Stomach (tissue), 9 donors: ENCODE results near the gene CXCR5. TPM values are rescaled to one million over a fixed set of nuclear protein-coding genes. Genes with fewer than 3 reads are reported as not detected.

Experiments used
- DNase-seq, 2 donors: peaks; one replicate each; pipeline versions ENCODE4 v3.0.0 to v3.0.0-alpha.2; 2013 to 2019
- H3K27ac ChIP-seq, 5 donors: fragments of 200-600 bp in 4 of 5; sonication (generic) in 4 of 5; one replicate each; pipeline ENCODE4 v1.5.1; 2013 to 2019; ENCODE audit warnings: mild to moderate bottlenecking in 1 of 5, moderate library complexity in 1 of 5
- H3K27me3 ChIP-seq, 3 donors: fragments of 200-600 bp; sonication (generic); one replicate each; pipeline ENCODE4 v1.5.1; 2017 to 2019; ENCODE audit warnings: mixed run types in 1 of 3
- H3K36me3 ChIP-seq, 4 donors: fragments of 200-600 bp; sonication (generic); 1 replicate in 3 of 4; 2 replicates in 1 of 4; pipeline ENCODE4 v1.5.1; 2016 to 2019
- H3K4me1 ChIP-seq, 4 donors: fragments of 200-600 bp; sonication (generic); one replicate each; pipeline ENCODE4 v1.5.1; 2016 to 2019
- H3K4me3 ChIP-seq, 4 donors: fragments of 200-600 bp; sonication (generic) in 3 of 4; one replicate each; pipeline ENCODE4 v1.5.1; 2016 to 2019; ENCODE audit warnings: mild to moderate bottlenecking in 1 of 4
- H3K9me3 ChIP-seq, 4 donors: fragments of 200-600 bp; sonication (generic); one replicate each; pipeline ENCODE4 v1.5.1; 2016 to 2019
- CTCF ChIP-seq, 7 experiments: fragments of 450-650 bp in 4 of 7; fragments of 200-600 bp in 3 of 7; sonication (generic) in 3 of 7; IDR thresholded peaks; one replicate each; pipeline ENCODE4 v1.5.1; 2016 to 2019; ENCODE audit warnings: antibody characterized with exemption in 7 of 7, control low read depth in 2 of 7, mild to moderate bottlenecking in 1 of 7
- EP300 ChIP-seq: sonication (generic); formaldehyde crosslinking; IDR thresholded peaks from one replicate; pipeline ENCODE4 v1.6.1; 2017; ENCODE audit warnings: antibody characterized with exemption
- POLR2A ChIP-seq, 4 donors: fragments of 450-650 bp; IDR thresholded peaks; one replicate each; pipeline ENCODE4 v1.6.1; 2016; ENCODE audit warnings: antibody characterized with exemption in 4 of 4, control low read depth in 2 of 4, mild to moderate bottlenecking in 1 of 4, moderate library complexity in 1 of 4
- POLR2AphosphoS5 ChIP-seq, 3 donors: sonication (generic); formaldehyde crosslinking; IDR thresholded peaks; one replicate each; pipeline ENCODE4 v1.6.1; 2016; ENCODE audit warnings: antibody characterized with exemption in 3 of 3
- WGBS, 5 donors: extraction: QIAGEN DNeasy Blood & Tissue Kit in 3 of 5; methylation state at CpG; one replicate each; pipeline versions ENCODE4 v1.1.5 to v1.1.7; 2013 to 2018; 5-methylcytosine and 5-hydroxymethylcytosine counted together
- intact Hi-C: fragments of 100-400 bp; cut with DNase I; formaldehyde crosslinking; loops from one replicate; pipeline ENCODE4 v1.15.1; 2023; ENCODE audit warnings: low total_unique reads
- polyA plus RNA-seq, 3 donors: library from polyadenylated mRNA; stranded (reverse); fragments of 200-250 nt; gene quantifications; one replicate each; pipeline ENCODE4 v1.2.3, GENCODE V29; 2013
- total RNA-seq, 5 donors: library from RNA; depleted of rRNA; stranded (reverse); fragments of >200 nt; gene quantifications; one replicate each; pipeline versions ENCODE4 v1.1.0 to v1.2.3, GENCODE V29; 2014 to 2016
- donor health status: healthy with polysubstance abuse.
- donor health status: Bipolar disorder and iron deficiency.
- donor health status: healthy.

Gene CXCR5
- total and polyA plus RNA-seq, 8 donors = 0.12 to 0.60 (median 0.15) TPM; not detected in 4

- H3K9me3 ChIP-seq = no peaks in the 10 kb centered on the region
- no peaks in the 10 kb centered on the region for H3K36me3 ChIP-seq
- no peak overlapping the region for H3K27ac ChIP-seq
- no peak for TF ChIP-seq EP300
- no peak for TF ChIP-seq POLR2AphosphoS5 (IDR thresholded peaks at IDR 0.05)
- TF ChIP-seq CTCF (IDR thresholded peaks at IDR 0.05) = no peak
- TF ChIP-seq POLR2A (IDR thresholded peaks at IDR 0.05) = no peak
- H3K4me3 ChIP-seq = no peak overlapping the region
- 66 to 85% (median 72%) methylated on average over 3 of the region's 3 CpGs for WGBS, 5 donors
- H3K27me3 ChIP-seq = no peaks in the 10 kb centered on the region
- H3K4me1 ChIP-seq = peaks cover 0 to 10% (median 0%) of the 10 kb centered on the region in 4 donors
- no peak for DNase-seq
- intact Hi-C loops = no loop called here
These were observed 2.5 kb upstream of the CXCR5 start for GRCh38 chr11:118881228-118881627.

GRCh38 chr11:118882491-118882890 is 1.2 kb upstream of the CXCR5 start:
- Histone ChIP-seq H3K27ac (no peak overlapping the region), H3K4me1 (peaks cover under 1 to 9% (median 4%) of the 10 kb centered on the region in 4 donors), H3K36me3 (no peaks in the 10 kb centered on the region), H3K27me3 (no peaks in the 10 kb centered on the region), H3K4me3 (no peak overlapping the region), H3K9me3 (no peaks in the 10 kb centered on the region)
- no peak for TF ChIP-seq EP300
- no peak for TF ChIP-seq POLR2A (IDR thresholded peaks at IDR 0.05)
- TF ChIP-seq CTCF (IDR thresholded peaks at IDR 0.05) = no peak
- no peak for TF ChIP-seq POLR2AphosphoS5 (IDR thresholded peaks at IDR 0.05)
- intact Hi-C loops = no loop called here
- WGBS, 5 donors = 63 to 76% (median 71%) methylated on average over 5 of the region's 5 CpGs
- DNase-seq = no peak

- 45 to 64% (median 55%) methylated on average over 1 of the region's 1 CpG for WGBS, 5 donors
- Histone ChIP-seq H3K9me3 (no peaks in the 10 kb centered on the region), H3K4me1 (peaks cover 5 to 14% (median 7%) of the 10 kb centered on the region in 4 donors), H3K36me3 (no peaks in the 10 kb centered on the region), H3K27me3 (no peaks in the 10 kb centered on the region), H3K4me3 (no peak overlapping the region), H3K27ac (no peak overlapping the region)
- TF ChIP-seq POLR2A (IDR thresholded peaks at IDR 0.05) (no peak), POLR2AphosphoS5 (IDR thresholded peaks at IDR 0.05) (no peak), CTCF (IDR thresholded peaks at IDR 0.05) (no peak), EP300 (no peak)
- no peak for DNase-seq
- intact Hi-C loops = no loop called here
These were observed 706 bp upstream of the CXCR5 start for GRCh38 chr11:118883004-118883367.

GRCh38 chr11:118884875-118885274 is 1.2 kb downstream of the CXCR5 start:
- 87 to 95% (median 91%) methylated on average over 9 of the region's 9 CpGs for WGBS, 5 donors
- Histone ChIP-seq H3K4me3 (no peak overlapping the region), H3K4me1 (peaks cover 14 to 32% (median 21%) of the 10 kb centered on the region in 4 donors), H3K27me3 (no peaks in the 10 kb centered on the region), H3K27ac (peak overlapping the region in 1 of 5 donors; percentile 10), H3K36me3 (no peaks in the 10 kb centered on the region), H3K9me3 (no peaks in the 10 kb centered on the region)
- TF ChIP-seq EP300 (no peak), POLR2A (IDR thresholded peaks at IDR 0.05) (no peak), POLR2AphosphoS5 (IDR thresholded peaks at IDR 0.05) (no peak), CTCF (IDR thresholded peaks at IDR 0.05) (no peak)
- no peak for DNase-seq
- intact Hi-C loops = no loop called here
